ENCODE results near the gene SOD3.

- TF ChIP-seq POLR2A (IDR thresholded peaks at IDR 0.05) (no peak), CTCF (IDR thresholded peaks at IDR 0.05) (no peak)
Observed at GRCh38 chr4:24763631-24764297, 31.6 kb upstream of the SOD3 start.
